ENCODE results near the gene ATF7IP2. TPM values are rescaled to one million over a fixed set of nuclear protein-coding genes. Genes with fewer than 3 reads are reported as not detected.
"Not testable (repeated sequence)": the region's sequence is repeated elsewhere in the genome, so short reads cannot be mapped to it uniquely, and the experiment has no call there.

ATF7IP2 gene
- total RNA-seq, 1 donor from 2014 or later: 4.8 TPM

GRCh38 chr16:10362077-10362863 lies 23.6 kb upstream of the ATF7IP2 start:
- H3K27me3 Mint-ChIP-seq (ENCODE audit: low read depth): peaks cover 2% of the 10 kb centered on the region
- no peak overlapping the region for H3K27ac Mint-ChIP-seq (ENCODE audit: unreplicated experiment)
- no peaks in the 10 kb centered on the region for H3K4me1 Mint-ChIP-seq (ENCODE audit: low read depth)
- no peak overlapping the region for H3K4me3 Mint-ChIP-seq (ENCODE audit: unreplicated experiment)
- TF ChIP-seq CTCF (IDR thresholded peaks at IDR 0.05): no peak
- DNase-seq (ENCODE audit: low spot score): no peak
- H3K9me3 Mint-ChIP-seq (ENCODE audit: low read depth): no peaks in the 10 kb centered on the region
- H3K36me3 Mint-ChIP-seq (ENCODE audit: low read depth): no peaks in the 10 kb centered on the region

GRCh38 chr16:10362864-10363197 lies 23.0 kb upstream of the ATF7IP2 start:
- not testable (repeated sequence) for DNase-seq (ENCODE audit: low spot score); H3K9me3 Mint-ChIP-seq (ENCODE audit: low read depth); H3K4me3 Mint-ChIP-seq (ENCODE audit: unreplicated experiment); H3K4me1 Mint-ChIP-seq (ENCODE audit: low read depth); H3K27ac Mint-ChIP-seq (ENCODE audit: unreplicated experiment); H3K36me3 Mint-ChIP-seq (ENCODE audit: low read depth); H3K27me3 Mint-ChIP-seq (ENCODE audit: low read depth)

GRCh38 chr16:10366619-10367018 lies 19.2 kb upstream of the ATF7IP2 start:
- not testable (repeated sequence) for H3K27ac Mint-ChIP-seq (ENCODE audit: unreplicated experiment); H3K9me3 Mint-ChIP-seq (ENCODE audit: low read depth); H3K27me3 Mint-ChIP-seq (ENCODE audit: low read depth); H3K4me3 Mint-ChIP-seq (ENCODE audit: unreplicated experiment); DNase-seq (ENCODE audit: low spot score); H3K4me1 Mint-ChIP-seq (ENCODE audit: low read depth); H3K36me3 Mint-ChIP-seq (ENCODE audit: low read depth)

GRCh38 chr16:10367616-10368188 lies 18.2 kb upstream of the ATF7IP2 start:
- DNase-seq (ENCODE audit: low spot score): no peak
- Mint-ChIP-seq H3K9me3 (ENCODE audit: low read depth) (peaks cover 3% of the 10 kb centered on the region), H3K36me3 (ENCODE audit: low read depth) (no peaks in the 10 kb centered on the region), H3K4me1 (ENCODE audit: low read depth) (no peaks in the 10 kb centered on the region), H3K27me3 (ENCODE audit: low read depth) (no peaks in the 10 kb centered on the region), H3K27ac (ENCODE audit: unreplicated experiment) (no peak overlapping the region), H3K4me3 (ENCODE audit: unreplicated experiment) (no peak overlapping the region)
- TF ChIP-seq CTCF (IDR thresholded peaks at IDR 0.05): no peak

GRCh38 chr16:10368969-10369551 lies 16.8 kb upstream of the ATF7IP2 start:
- Mint-ChIP-seq H3K27me3 (ENCODE audit: low read depth) (no peaks in the 10 kb centered on the region), H3K27ac (ENCODE audit: unreplicated experiment) (no peak overlapping the region), H3K9me3 (ENCODE audit: low read depth) (peaks cover 7% of the 10 kb centered on the region), H3K4me3 (ENCODE audit: unreplicated experiment) (no peak overlapping the region), H3K4me1 (ENCODE audit: low read depth) (no peaks in the 10 kb centered on the region), H3K36me3 (ENCODE audit: low read depth) (no peaks in the 10 kb centered on the region)
- peak; percentile 17 for TF ChIP-seq CTCF (IDR thresholded peaks at IDR 0.05)
- no peak for DNase-seq (ENCODE audit: low spot score)

- no peak for TF ChIP-seq CTCF (IDR thresholded peaks at IDR 0.05)
- Mint-ChIP-seq H3K4me3 (ENCODE audit: unreplicated experiment) (no peak overlapping the region), H3K36me3 (ENCODE audit: low read depth) (no peaks in the 10 kb centered on the region), H3K9me3 (ENCODE audit: low read depth) (peaks cover 7% of the 10 kb centered on the region), H3K27me3 (ENCODE audit: low read depth) (no peaks in the 10 kb centered on the region), H3K4me1 (ENCODE audit: low read depth) (no peaks in the 10 kb centered on the region), H3K27ac (ENCODE audit: unreplicated experiment) (no peak overlapping the region)
- no peak for DNase-seq (ENCODE audit: low spot score)
Observed at GRCh38 chr16:10370096-10370726, 15.7 kb upstream of the ATF7IP2 start.
